Adrenal gland (tissue), 5 donors: ENCODE results near the gene RBM15B.

Source experiments
- CTCF ChIP-seq, 6 experiments: fragments of 450-650 bp in 4 of 6; fragments of 200-600 bp in 2 of 6; sonication (generic) in 1 of 6; IDR thresholded peaks; 1 replicate in 5 of 6; 2 replicates in 1 of 6; pipeline versions ENCODE4 v1.5.1 to v1.8.0; 2016 to 2021; ENCODE audit warnings: antibody characterized with exemption in 6 of 6, mild to moderate bottlenecking in 2 of 6, moderate library complexity in 1 of 6
- POLR2A ChIP-seq, 2 donors: fragments of 450-650 bp; IDR thresholded peaks; one replicate each; pipeline ENCODE4 v1.6.1; 2017; ENCODE audit warnings: antibody characterized with exemption in 2 of 2, mild to moderate bottlenecking in 2 of 2, moderate library complexity in 1 of 2
- donor health status: DM: no; HTN: no; CAD: no.

DNA sequence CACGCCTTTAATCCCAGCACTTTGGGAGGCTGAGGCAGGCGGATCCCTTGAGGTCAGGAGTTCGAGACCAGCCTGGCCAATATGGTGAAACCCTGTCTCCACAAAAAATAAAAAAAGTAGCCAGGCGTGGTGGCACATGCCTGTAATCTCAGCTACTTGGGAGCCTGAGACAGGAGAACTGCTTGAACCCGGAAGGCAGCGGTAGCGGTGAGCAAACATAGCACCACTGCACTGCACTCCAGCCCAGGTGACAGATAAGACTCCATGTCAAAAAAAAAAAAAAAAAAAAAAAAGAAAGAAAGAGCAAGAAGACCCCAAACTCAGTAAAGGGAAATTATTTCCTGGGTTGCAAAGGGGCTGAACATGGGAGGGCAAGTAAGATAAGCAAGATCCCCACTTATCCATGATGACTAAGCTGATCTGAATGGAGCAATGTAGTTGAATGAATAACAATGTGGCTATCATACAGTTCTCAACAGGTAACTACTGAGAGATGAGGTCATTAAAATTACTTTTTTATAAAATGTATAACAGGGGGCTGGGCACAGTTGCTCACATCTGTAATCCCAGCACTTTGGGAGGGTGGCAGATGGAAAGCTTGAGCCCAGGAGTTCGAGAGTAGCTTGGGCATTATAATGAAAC lies 46.0 kb downstream of the RBM15B start:
- TF ChIP-seq CTCF (IDR thresholded peaks at IDR 0.05) (no peak), POLR2A (IDR thresholded peaks at IDR 0.05) (no peak)
